ENCODE data around the gene CCR8.
A peak's percentile ranks its signal among the peaks of the same experiment; 100 is the strongest.

The CCR8 gene, protein sequence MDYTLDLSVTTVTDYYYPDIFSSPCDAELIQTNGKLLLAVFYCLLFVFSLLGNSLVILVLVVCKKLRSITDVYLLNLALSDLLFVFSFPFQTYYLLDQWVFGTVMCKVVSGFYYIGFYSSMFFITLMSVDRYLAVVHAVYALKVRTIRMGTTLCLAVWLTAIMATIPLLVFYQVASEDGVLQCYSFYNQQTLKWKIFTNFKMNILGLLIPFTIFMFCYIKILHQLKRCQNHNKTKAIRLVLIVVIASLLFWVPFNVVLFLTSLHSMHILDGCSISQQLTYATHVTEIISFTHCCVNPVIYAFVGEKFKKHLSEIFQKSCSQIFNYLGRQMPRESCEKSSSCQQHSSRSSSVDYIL

DNA sequence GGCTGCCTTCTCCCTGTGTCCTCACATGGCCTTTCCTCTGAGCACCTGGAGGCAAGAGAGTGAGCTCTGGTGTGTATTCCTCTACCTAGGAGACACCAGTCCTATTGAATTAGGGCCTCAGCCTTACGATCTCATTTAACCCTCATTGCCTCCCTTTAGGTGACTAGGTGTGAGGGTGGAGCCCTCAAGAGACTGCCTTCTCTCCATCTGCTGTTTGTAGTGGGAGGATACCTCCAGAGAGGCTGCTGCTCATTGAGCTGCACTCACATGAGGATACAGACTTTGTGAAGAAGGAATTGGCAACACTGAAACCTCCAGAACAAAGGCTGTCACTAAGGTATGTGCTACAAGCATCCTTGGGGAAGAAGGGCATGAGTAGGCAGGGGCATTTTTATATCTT, at the start of gene CCR8:
CCR8 (plus strand) TSS at position 217 of the 400 bp plus-strand sequence. CDS start 2,623 bp downstream, outside the sequence.
- no peak for DNase-seq (ENCODE audit: low spot score)

DNA sequence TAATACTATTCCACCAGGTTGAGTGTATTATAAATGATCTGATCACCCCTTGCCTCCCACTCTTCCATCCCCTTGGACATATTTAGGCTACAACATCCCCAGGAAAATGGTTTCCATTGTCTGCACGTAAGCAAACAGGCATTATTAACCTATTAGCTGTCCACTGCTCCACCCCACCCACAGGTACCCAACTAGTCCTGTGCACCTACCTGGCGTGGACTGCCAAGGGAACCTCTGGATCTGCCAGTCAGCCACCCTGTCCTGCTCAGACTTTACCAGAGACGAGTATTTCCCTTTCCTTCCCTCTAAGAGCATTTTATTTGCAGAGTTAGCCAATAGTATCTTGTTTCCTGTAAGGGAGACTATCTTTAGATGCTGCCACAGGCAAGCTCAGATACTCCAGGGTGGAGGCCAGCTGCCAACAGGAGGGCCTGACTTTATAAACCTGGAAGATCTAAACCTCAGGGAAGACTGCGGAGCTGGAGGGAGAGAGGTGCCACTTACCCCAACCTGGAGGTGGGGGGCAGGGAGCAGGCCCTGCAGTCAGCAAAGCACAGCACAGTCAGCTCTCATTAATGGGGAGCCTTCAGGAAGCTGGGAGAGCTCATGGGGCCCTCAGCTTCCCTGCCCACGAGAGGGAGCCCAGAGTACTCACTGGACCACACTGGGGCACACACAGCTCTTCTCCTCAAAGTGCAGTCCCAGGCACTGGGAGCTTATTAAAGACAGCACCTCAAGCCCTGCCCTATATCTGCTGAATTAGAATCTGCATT, 49.6 kb upstream of the CCR8 start, which contains the start of gene CX3CR1:
CX3CR1 (minus strand) TSS at position 292 of the 773 bp plus-strand sequence. CDS start 13,527 bp downstream, outside the sequence.
- no peak for DNase-seq (ENCODE audit: low spot score)

DNA sequence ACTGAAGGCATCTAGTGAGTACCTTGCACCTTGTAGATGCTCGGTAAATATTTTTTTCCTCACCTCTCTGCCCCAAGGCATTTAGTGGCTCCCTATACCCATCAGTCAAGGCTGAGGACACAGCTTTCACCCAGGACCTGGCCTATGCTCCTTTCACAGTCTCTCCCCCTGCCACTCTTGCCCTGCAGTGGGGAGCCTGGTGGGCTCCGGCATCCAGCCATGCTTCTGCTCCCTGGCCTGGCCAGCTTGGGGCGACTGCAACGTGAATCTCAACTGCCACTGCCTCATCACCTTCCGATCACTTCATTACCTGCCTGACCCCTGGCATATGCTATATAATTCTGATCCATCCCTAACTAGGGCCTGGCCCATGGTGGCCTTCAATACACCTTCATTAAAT, 48.9 kb upstream of the CCR8 start:
- DNase-seq (ENCODE audit: low spot score): no peak

DNA sequence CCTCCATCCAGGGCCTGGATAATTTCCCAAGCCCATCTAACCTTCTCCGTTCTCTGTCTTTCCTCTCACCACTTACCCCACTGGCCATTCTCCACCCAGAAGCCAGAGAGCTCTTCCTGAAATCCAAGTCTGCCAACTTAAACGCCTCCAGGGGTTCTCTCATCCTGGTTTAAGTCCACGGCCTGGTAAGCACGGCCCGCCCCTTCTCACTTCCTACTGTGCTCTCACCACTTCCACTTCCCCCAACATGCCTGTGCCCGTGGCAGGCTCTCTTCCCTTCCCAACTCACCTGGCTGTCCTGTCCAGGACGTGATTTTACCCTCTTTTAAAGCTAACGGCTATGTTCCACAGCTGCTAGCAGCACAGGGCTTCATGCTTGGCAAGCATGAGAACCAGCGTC, 48.0 kb upstream of the CCR8 start:
- no peak for DNase-seq (ENCODE audit: low spot score)

DNA sequence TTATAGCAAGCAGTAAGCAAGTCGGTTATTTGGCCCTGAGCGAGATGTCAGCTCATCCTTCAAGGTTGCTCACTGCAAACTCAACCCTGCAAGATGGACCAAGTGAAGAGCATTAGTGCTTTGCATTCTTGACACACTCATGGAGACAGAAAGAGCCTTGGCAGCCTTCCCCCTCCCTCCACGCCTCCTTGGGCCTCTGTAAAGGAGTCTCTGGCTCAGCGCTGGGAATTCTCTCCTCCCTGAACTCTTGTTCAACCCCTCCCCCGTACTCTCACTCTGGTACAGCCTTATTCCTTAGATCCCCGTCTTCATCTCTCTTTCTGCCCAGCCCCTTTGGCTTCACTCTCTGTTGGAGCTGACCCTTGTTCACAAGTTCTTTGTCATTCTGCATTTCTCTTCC, 47.5 kb upstream of the CCR8 start:
- no peak for DNase-seq (ENCODE audit: low spot score)

DNA sequence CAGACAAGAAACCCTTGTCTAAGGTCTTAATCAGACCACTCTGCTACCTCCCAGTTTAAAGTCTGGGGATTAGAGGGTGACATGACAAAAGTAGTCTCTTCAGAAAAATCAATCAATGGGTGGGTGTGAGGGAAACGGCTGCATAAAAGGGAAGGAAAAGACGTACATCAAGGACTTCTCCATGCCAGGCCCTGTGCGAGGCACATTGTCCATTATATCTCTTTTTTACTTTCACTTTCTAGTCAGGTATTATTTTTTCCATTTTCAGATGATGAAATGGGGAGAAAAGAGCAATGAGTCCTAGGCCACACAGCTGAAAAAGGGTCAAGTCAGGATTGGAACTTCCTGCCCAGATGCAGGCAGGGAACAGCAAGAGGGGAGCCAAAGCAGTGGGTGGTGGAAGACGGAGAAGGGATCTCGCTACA, 45.0 kb upstream of the CCR8 start:
- DNase-seq (ENCODE audit: low spot score): no peak

DNA sequence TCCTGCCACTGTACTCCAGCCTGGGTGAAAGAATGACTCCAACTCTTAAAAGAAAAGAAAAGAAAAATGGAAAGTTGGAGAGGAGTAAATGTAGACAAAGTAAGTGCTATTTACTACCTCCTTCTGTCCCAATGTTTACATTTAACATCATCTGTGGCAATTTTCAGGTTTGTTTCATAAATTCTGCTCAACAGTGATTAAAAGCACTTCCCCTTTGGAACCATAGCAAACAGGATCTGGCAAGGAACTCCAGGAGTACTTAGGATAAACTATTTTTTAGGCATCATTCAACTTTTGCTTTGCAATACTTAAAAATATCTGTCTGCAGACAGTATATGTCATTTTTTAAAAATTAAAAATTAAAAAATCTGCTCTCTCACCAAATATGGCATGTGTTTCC, 44.2 kb upstream of the CCR8 start:
- DNase-seq (ENCODE audit: low spot score): no peak

DNA sequence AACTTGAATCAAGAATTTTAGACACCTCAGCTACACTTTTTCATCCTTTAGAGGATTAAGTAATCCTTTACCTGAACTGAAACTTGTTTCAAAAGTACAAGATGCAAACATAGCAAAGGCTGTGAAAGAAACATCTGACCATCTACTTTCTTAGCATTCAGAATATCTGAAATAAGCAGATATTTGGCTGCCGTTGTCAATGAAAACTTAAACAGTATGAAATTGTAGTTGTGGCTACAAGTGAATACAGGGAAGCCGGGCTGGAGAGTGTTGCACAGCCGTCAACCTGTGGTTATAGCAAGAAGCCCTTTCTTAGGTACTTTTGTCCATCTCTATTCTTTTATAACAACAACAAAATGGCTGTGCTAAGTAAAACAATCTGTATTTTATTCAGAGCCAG, 42.7 kb upstream of the CCR8 start:
- DNase-seq (ENCODE audit: low spot score): no peak

DNA sequence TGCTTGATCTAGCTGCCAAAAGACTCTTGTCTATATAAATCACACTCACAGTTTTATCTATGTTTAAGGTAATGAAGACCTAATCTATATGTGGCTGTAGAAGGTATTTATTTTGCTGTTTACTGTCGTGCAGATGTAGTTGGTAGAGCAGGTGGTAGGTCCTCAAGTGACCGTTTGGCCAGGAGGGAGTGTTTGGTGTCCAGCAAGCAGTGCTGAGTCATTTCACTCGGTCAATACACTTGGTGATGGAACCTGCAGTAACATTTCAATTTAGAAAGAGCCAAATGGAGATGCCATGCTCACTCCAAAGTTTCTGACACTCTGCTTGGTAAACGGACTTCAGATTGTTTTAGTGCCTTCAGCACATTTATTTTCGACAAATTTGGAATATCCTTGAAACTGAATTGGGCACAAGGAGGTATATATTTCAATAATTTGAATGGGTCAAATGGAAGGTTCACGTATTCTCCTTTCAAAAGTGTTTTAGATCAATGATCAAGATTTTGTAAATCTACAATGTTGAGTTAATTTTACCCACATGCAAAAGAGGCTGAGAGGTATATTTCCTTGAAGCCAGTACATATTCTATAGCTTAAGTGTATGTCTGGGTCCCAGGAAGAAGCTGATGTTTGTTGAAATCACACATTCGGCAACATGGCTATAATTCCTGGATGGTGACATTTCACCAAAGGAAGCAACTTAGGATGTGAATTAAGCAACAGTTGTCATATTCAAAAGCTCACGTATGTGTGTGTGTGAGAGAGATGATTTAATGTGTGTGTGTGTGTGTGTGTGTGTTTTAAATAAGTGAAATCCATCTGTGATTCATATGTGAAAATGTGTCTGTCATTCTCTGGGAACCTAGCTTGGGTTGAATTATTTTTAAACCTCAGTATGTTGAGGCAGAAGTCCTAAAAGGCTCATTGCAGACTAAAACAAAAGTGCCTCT, 42.0 kb upstream of the CCR8 start:
- no peak for DNase-seq (ENCODE audit: low spot score)

DNA sequence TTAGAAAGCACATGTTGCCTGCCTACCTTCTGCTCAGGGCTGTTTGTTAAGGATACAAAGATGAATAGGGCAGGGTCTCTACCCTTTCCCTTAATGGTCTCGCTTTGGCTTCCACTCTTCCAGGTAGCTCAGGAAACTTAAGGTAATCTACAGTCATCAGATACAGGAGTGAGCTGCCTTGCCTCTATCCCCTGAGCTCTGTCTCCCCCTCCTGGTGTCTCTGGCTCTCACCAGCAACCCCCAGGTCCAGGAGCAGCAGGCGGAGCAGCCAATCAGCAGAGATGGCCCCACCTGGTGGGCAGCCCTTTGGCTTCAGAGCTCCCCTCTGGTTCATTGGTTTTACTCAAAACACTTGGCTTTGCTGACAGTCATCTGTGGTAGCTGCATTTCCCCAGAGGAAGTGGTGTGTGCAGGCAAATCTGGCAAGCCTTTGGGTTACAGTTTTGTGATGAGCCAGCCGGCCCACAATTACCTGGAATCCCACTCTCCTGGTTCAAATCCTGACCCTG, 41.2 kb upstream of the CCR8 start:
- peak; percentile 95 for DNase-seq (ENCODE audit: low spot score)

DNA sequence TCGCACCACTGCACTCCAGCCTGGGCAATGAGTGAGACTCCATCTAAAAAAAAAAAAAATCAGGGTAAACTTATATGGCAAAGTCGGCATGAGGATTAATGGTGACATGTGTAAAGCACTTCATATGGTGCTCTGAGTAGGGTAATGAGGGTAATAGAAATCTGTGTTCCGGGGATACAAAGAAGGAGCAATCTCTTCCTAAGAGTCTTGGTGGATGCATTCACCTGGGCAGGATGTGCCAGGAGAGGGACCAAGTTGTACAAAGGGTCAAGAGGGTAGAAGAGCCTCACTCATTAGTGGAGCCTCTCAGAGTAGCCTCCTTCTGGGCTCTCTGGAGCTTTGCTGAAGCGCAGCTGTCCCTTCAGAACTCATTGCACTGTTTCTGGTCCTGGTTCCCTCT, 40.4 kb upstream of the CCR8 start:
- DNase-seq (ENCODE audit: low spot score): no peak

DNA sequence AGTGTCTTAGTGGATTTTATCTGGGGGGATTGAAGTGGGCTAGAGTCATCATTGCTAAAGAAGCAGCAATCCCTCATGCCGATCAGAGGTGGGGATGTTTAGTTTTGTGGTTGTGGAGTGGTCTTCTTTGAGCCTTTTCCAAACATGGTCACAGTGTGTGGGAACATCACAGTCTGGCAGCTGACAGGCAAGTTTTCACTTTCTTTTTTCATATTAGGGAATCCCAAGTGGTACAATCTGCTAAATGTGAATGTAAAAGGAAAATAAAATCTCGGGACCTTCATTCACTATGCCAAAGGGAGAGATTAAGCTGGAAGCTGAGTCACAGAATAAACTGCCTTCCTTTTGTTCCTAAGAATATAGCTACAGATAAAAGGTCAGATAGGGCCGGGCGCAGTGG, 39.3 kb upstream of the CCR8 start:
- DNase-seq (ENCODE audit: low spot score): no peak

DNA sequence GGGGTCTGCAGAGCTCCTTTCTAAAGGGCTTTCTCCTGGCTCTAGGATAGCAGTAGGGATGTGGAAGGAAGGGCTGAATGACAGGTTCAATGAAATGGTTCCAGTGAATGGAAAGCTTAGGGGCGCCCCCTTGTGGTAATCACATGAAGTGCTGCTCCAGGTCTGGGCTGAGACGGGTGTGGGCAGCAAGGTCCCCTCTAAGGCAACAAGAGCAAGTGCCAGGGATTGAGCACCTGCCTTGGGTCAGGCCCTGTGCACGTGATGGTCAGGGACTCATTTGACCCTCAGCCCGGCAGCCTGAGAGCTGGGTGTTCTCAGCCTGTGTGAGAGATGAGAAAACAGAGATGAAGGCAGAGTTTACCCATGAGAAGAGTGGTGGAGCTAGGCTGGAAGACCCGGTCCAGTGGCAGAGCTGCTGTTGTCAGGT, 37.6 kb upstream of the CCR8 start:
- DNase-seq (ENCODE audit: low spot score): peak; percentile 78

DNA sequence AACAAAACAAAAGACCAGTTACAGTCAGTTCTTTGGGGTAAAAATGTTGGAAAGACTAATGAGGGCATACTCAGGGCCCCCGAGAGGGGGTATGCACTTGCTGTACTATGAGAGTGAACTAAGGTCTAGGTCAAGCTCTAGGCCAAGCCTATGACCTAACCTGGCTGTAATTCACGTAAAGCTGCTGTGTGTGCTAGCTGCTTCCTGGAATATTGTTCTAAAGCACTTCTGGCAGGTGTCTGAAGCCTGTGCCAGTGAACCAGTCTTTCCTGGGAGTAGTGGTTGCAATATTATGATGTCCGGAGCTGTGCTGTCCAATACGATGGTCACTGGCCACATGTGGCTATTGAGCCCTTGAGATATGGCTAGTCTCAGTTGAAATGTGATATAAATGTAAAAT, 36.5 kb upstream of the CCR8 start:
- no peak for DNase-seq (ENCODE audit: low spot score)

DNA sequence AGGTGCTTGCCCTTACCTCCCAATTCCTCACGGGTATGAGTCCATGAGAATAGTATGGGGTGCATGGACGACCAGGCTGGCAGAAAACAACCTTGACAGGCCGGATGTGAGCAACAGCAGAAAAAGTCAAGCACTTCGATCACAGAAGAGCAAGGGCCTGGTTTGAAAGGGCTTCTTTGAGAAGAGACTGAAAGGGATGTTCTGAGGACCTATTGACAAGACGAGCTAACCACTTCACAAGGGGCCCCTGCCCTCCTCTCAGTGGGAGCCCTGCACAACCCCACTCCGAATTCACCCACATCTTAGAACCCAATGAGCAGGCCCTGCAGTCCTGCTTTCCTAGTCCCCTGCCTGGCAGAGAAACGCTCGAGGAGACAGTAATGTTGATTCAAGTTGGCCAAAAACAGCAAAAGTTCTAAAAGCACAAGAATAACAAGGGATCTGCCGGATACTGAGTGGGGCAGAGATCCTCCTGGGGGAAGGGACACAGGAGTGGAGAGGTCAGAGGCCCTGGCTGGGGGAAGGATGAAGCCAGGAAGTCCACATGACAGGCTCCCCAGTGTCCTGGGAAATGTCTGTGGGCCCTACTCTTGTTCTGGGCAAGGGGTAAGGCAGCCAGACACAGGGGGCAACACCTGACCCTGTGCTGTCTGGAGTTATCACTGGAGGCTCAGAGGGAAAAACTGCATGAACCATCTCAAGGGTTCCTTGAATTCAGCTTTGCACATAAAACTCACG, 34.9 kb upstream of the CCR8 start:
- no peak for DNase-seq (ENCODE audit: low spot score)

DNA sequence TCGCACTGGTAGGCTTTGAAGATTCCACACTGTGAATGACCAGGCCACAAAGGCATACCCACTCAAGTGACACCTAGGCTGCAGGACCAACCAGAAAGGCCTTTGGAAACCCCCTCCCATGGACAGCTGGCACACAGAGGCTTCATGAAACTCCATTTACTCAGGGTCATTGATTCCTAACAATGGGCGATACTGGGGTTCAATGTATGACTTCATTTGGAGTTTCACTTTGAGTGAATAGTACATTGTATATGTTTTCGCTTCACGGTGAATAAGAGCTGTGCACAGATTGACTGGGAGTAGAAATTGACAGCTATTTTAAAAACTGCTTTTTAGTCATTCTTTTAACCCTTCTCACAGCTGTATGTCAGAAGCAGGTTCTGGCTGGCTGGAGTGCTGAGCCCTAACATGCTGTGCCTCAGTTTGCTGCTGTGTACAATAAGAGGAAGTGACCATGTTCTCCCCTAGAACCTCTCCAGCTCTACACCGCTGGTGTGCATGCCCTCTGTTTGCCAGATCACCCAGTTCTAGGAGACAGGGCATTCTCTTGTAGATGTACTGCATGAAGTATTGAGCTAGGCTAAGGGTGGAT, 34.2 kb upstream of the CCR8 start:
- DNase-seq (ENCODE audit: low spot score): no peak

DNA sequence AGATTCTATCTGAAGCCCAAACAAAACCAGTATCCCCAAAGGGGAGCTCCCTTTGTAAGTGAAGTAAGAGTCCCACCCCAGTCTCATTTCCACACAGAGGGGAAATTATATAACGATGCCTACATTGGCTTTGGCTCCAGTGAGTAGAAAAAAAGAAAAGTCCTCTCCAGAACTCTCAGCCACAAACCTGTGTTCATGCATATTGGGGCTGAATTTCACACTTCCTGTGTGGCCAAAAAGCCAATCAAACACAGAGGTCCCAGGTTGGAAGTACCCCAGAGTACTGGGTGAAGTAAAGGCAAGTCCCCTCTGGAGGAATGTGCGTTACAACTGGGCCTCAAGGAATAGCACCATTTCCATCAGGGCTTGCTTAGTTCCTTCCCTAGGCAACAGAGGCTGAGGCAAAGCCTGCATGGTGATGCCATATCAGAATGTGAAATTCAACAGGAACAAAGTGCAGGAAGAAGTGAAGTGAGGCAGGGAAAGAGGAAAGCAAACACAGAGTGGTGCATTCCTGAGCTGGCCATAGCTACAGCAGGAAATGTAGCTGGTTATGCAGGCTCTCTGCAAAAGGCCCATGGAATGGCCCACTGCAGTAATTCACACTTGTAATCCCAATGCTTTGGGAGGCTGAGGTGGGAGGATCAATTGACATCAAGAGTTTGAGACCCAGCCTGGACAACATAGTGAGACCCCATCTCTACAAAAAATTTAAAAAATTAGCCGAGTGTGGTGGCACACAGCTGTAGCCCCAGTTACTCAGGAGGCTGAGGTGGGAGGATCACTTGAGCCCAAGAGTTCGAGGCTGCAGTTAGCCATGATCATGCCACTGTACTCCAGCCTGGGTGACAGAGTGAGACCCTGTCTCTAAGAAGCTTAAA, 33.1 kb upstream of the CCR8 start:
- DNase-seq (ENCODE audit: low spot score): no peak

DNA sequence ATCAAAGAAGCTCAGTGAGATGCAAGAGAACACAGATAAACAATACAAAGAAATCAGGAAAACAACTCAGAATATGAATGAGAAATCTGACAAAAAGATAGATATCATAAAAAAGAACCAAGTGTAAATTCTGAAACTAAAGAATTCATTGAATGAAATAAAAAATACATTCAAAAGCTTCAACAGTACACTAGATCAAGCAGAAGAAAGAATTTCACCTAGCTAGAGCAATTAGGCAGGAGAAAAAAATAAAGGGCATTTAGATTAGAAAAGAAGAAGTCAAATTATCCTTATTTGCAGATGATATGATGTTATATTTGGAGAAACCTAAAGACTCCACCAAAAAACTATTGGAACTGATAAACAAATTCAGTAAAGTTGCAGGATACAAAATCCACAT, 30.2 kb upstream of the CCR8 start:
- no peak for DNase-seq (ENCODE audit: low spot score)

DNA sequence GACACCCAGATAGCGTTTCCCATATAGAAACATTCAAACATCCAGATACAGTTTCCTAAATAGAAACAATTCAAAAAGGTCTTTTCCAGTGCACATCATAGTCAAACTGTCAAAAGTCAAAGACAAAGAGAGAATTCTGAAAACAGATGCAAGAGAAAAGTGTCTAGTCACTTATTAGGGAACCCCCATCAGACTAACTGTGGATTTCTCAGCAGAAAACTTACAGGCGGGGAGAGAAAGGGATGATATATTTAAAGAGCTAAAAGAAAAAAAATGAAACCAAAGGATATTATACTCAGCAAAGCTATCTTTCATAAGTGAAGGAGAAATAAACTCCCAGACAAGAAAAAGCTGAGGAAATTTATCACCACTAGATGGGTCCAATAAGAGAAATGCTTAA, 27.3 kb upstream of the CCR8 start:
- DNase-seq (ENCODE audit: low spot score): no peak

DNA sequence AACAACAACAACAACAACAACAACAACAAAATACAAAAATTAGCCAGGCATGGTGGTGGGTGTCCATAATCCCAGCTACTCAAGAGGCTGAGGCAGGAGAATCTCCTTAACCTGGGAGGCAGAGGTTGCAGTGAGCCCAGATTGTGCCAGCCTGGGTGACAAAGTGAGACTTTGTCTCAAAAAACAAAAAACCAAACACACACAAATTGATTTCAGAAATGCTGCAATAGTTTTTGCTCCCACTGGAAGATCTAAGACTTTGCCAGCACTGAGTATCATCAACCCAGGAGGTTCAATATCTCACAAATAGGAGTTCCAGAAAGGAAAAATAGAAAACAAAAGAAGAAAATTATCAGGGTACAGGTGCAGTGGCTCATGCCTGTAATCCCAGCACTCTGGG, 16.2 kb upstream of the CCR8 start:
- DNase-seq (ENCODE audit: low spot score): no peak
